B cell (primary cell): Measurements from ENCODE around the gene SORD. TPM values are rescaled to one million over a fixed set of nuclear protein-coding genes. Genes with fewer than 3 reads are reported as not detected.
A peak's percentile ranks its signal among the peaks of the same experiment; 100 is the strongest.
"Not testable (repeated sequence)": the region's sequence is repeated elsewhere in the genome, so short reads cannot be mapped to it uniquely, and the experiment has no call there.

ENCODE experiments used
- ATAC-seq: fragments of 200-7000 bp; cut with Tn5 transposase; one replicate; pipeline ENCODE4 v1.10.0; 2021; ENCODE audit warnings: low read depth, mild to moderate bottlenecking, moderate number of reproducible peaks, moderate library complexity
- CTCF ChIA-PET: fragments of 350-600 bp; sonication (Branson Sonifier 250); formaldehyde crosslinking; loops from one replicate; lab custom pipeline; 2021; ENCODE audit warnings: antibody characterized with exemption, inconsistent platforms; lab: Charles Lee
- POLR2A ChIA-PET: fragments of 350-600 bp; sonication (Branson Sonifier 250); formaldehyde crosslinking; loops from one replicate; lab custom pipeline; 2021; ENCODE audit warnings: antibody characterized with exemption; lab: Charles Lee
- DNase-seq: peaks from one replicate; pipeline ENCODE4 v3.0.0; 2013
- H2AFZ ChIP-seq: 2 replicates; pipeline ENCODE4 v1.6.1; 2012; ENCODE audit warnings: mild to moderate bottlenecking, low read depth, low read length; ENCODE audit not compliant: insufficient read depth, poor library complexity, severe bottlenecking
- H3K27ac ChIP-seq, 2 donors: 1 replicate in 1 of 2; 2 replicates in 1 of 2; pipeline ENCODE4 v1.5.1; 2012 to 2013; ENCODE audit warnings: low read length in 2 of 2, mild to moderate bottlenecking in 2 of 2, moderate library complexity in 1 of 2
- H3K27me3 ChIP-seq, 4 experiments: fragments of 200-600 bp in 1 of 4; sonication (generic) in 1 of 4; replicated peaks in 1 of 4; 1 replicate in 2 of 4; 2 replicates in 2 of 4; pipeline versions ENCODE4 v1.6.1 to v1.7.0; 2013 to 2016; ENCODE audit warnings: low read length in 3 of 4, mild to moderate bottlenecking in 2 of 4, mixed read lengths in 1 of 4, moderate library complexity in 1 of 4; ENCODE audit not compliant: insufficient read depth in 4 of 4, control insufficient read depth in 3 of 4; ENCODE audit errors: control extremely low read depth in 1 of 4
- H3K36me3 ChIP-seq, 2 experiments: replicated peaks in 1 of 2; 1 replicate in 1 of 2; 2 replicates in 1 of 2; pipeline versions ENCODE4 v1.6.1 to v1.7.1; 2013; ENCODE audit warnings: low read length in 1 of 2; ENCODE audit not compliant: insufficient read depth in 2 of 2, control insufficient read depth in 1 of 2; ENCODE audit errors: control extremely low read depth in 1 of 2, extremely low read depth in 1 of 2
- H3K4me1 ChIP-seq, 2 donors: fragments of 200-600 bp in 1 of 2; sonication (generic) in 1 of 2; 1 replicate in 1 of 2; 2 replicates in 1 of 2; pipeline versions ENCODE4 v1.5.1 to v1.6.1; 2013 to 2017; ENCODE audit warnings: low read length in 2 of 2; ENCODE audit not compliant: control insufficient read depth in 2 of 2, insufficient read depth in 2 of 2
- H3K4me2 ChIP-seq: replicated peaks from 2 replicates; pipeline ENCODE3; 2012; ENCODE audit warnings: mild to moderate bottlenecking, low read depth, low read length; ENCODE audit not compliant: poor library complexity, severe bottlenecking
- H3K4me3 ChIP-seq, 5 experiments: fragments of 200-600 bp in 1 of 5; sonication (generic) in 1 of 5; 1 replicate in 3 of 5; 2 replicates in 2 of 5; pipeline versions ENCODE4 v1.5.1 to v1.7.0; 2011 to 2016; ENCODE audit warnings: low read length in 4 of 5, mild to moderate bottlenecking in 4 of 5, low read depth in 2 of 5, control low read depth in 1 of 5, moderate library complexity in 1 of 5; ENCODE audit not compliant: insufficient read depth in 1 of 5; ENCODE audit errors: control extremely low read depth in 1 of 5, extremely low read depth in 1 of 5
- H3K79me2 ChIP-seq: fragments of 200-600 bp; sonication (generic); one replicate; pipeline ENCODE4 v1.6.0; 2016; ENCODE audit warnings: low read length; ENCODE audit not compliant: control insufficient read depth, insufficient read depth
- H3K9ac ChIP-seq: fragments of 200-600 bp; sonication (generic); 2 replicates; pipeline ENCODE4 v1.6.1; 2017; ENCODE audit warnings: mild to moderate bottlenecking, low read length, moderate library complexity
- H3K9me3 ChIP-seq, 3 donors: one replicate each; pipeline versions ENCODE4 v1.6.1 to v1.7.1; 2013; ENCODE audit warnings: low read length in 2 of 3; ENCODE audit not compliant: control insufficient read depth in 2 of 3, insufficient read depth in 1 of 3; ENCODE audit errors: control extremely low read depth in 1 of 3
- H4K20me1 ChIP-seq: 2 replicates; pipeline ENCODE4 v1.6.0; 2012; ENCODE audit warnings: mild to moderate bottlenecking, low read length; ENCODE audit not compliant: insufficient read depth, control insufficient read depth, poor library complexity, severe bottlenecking
- H3K27ac Mint-ChIP-seq: one replicate; pipeline ENCODE4 v1.8.0; 2021; ENCODE audit warnings: mixed read lengths
- H3K27me3 Mint-ChIP-seq: one replicate; pipeline ENCODE4 v1.8.0; 2021; ENCODE audit warnings: mixed read lengths
- H3K4me1 Mint-ChIP-seq: one replicate; pipeline ENCODE4 v1.8.0; 2021; ENCODE audit warnings: mixed read lengths
- H3K4me3 Mint-ChIP-seq: one replicate; pipeline ENCODE4 v1.8.0; 2021; ENCODE audit warnings: mixed read lengths
- H3K9me3 Mint-ChIP-seq: one replicate; pipeline ENCODE4 v1.8.0; 2022; ENCODE audit warnings: mixed read lengths; ENCODE audit not compliant: insufficient read depth
- CTCF ChIP-seq: fragments of 200-600 bp; IDR thresholded peaks from one replicate; pipeline ENCODE4 v1.8.0; 2022; ENCODE audit warnings: antibody characterized with exemption, mild to moderate bottlenecking
- EZH2 ChIP-seq: IDR thresholded peaks from 2 replicates; pipeline ENCODE4 v1.6.1; 2012; ENCODE audit warnings: borderline replicate concordance, low read depth, mild to moderate bottlenecking, moderate library complexity, low read length; ENCODE audit not compliant: insufficient read depth, poor library complexity, severe bottlenecking
- WGBS: methylation state at CpG from one replicate; pipeline ENCODE4 v1.1.5; 2013; ENCODE audit warnings: missing lambda C conversion rate; ENCODE audit not compliant: insufficient coverage; 5-methylcytosine and 5-hydroxymethylcytosine counted together
- intact Hi-C: fragments of 100-400 bp; cut with micrococcal nuclease; formaldehyde crosslinking; loops from one replicate; pipeline ENCODE4 v1.10.0; 2022
- polyA plus RNA-seq: library from polyadenylated mRNA; depleted of rRNA; stranded (reverse); fragments of >200 nt; gene quantifications from 2 replicates; pipeline ENCODE4 v1.2.3, GENCODE V29; 2012
- total RNA-seq, 2 donors: library from RNA; stranded (reverse); fragments of 120-200 nt in 1 of 2; gene quantifications; 1 replicate in 1 of 2; 2 replicates in 1 of 2; pipeline versions ENCODE4 v1.2.3 to v1.2.4, GENCODE V29; 2013 to 2022

SORD gene
- total and polyA plus RNA-seq, 2 donors (not counting 1 experiment from before 2014, with no cell fraction given) = 22.2 to 25.8 TPM

GRCh38 chr15:45027220-45027619 lies 4.2 kb downstream of the SORD start:
- Histone ChIP-seq H3K79me2 (peaks cover 16% of the 10 kb centered on the region), H3K9me3 (peaks cover 0 to 6% (median 0%) of the 10 kb centered on the region in 3 donors), H2AFZ (no peak overlapping the region), H3K4me3 (no peak overlapping the region), H3K36me3 (no peaks in the 10 kb centered on the region), H4K20me1 (no peaks in the 10 kb centered on the region), H3K4me1 (peaks cover 12 to 15% of the 10 kb centered on the region in 2 donors), H3K4me2 (no peak overlapping the region), H3K27me3 (no peaks in the 10 kb centered on the region), H3K27ac (no peak overlapping the region), H3K9ac (no peak overlapping the region)
- DNase-seq (no peak), ATAC-seq (no peak)
- H3K4me1 Mint-ChIP-seq = peaks cover 26% of the 10 kb centered on the region
- TF ChIP-seq EZH2 (no peak), CTCF (no peak)
- no peak overlapping the region for H3K4me3 Mint-ChIP-seq
- peak overlapping the region; percentile 15 for H3K27ac Mint-ChIP-seq
- H3K27me3 Mint-ChIP-seq = no peaks in the 10 kb centered on the region
- intact Hi-C loops = loop anchor here (5.0 to 10.0 kb wide), 2 partner anchors 165 to 378 kb away; a partner anchor contains a TSS
- ChIA-PET POLR2A (no interaction called here), CTCF (interaction anchor here (2.9 kb wide), 1 partner anchor 10 kb away, joined by 20 read pairs; no protein-coding TSS in a partner anchor)
- H3K9me3 Mint-ChIP-seq = no peaks in the 10 kb centered on the region
- 100% methylated on average over 1 of the region's 4 CpGs for whole genome bisulfite sequencing

- Histone ChIP-seq H3K4me1 (no peaks in the 10 kb centered on the region), H3K9me3 (peaks cover 0 to 6% (median 0%) of the 10 kb centered on the region in 3 donors), H3K79me2 (no peaks in the 10 kb centered on the region), H4K20me1 (no peaks in the 10 kb centered on the region), H2AFZ (no peak overlapping the region), H3K27me3 (no peaks in the 10 kb centered on the region), H3K4me3 (no peak overlapping the region), H3K4me2 (no peak overlapping the region), H3K27ac (no peak overlapping the region), H3K36me3 (no peaks in the 10 kb centered on the region), H3K9ac (no peak overlapping the region)
- ChIA-PET POLR2A (no interaction called here), CTCF (interaction anchor here (1.4 to 1.7 kb wide), 2 partner anchors 87 to 178 kb away, joined by 4 to 10 read pairs; no protein-coding TSS in a partner anchor)
- H3K4me3 Mint-ChIP-seq = no peak overlapping the region
- TF ChIP-seq CTCF (no peak), EZH2 (no peak)
- no peaks in the 10 kb centered on the region for H3K27me3 Mint-ChIP-seq
- intact Hi-C loops = no loop called here
- peaks cover 8% of the 10 kb centered on the region for H3K4me1 Mint-ChIP-seq
- no peak for ATAC-seq
- H3K9me3 Mint-ChIP-seq = no peaks in the 10 kb centered on the region
- DNase-seq = no peak
- H3K27ac Mint-ChIP-seq = no peak overlapping the region
- WGBS = 80% methylated on average over 1 of the region's 3 CpGs
These were observed 7.7 kb downstream of the SORD start for GRCh38 chr15:45030743-45031142.

- DNase-seq, H3K27me3 ChIP-seq, H3K9ac ChIP-seq, POLR2A ChIA-PET, H3K27me3 Mint-ChIP-seq, H3K9me3 ChIP-seq, H3K27ac Mint-ChIP-seq, H3K9me3 Mint-ChIP-seq, H3K27ac ChIP-seq, H4K20me1 ChIP-seq, H3K4me1 ChIP-seq, H3K36me3 ChIP-seq, H3K4me2 ChIP-seq, H3K4me3 Mint-ChIP-seq, H3K79me2 ChIP-seq, H3K4me3 ChIP-seq, ATAC-seq, H2AFZ ChIP-seq, intact Hi-C loops: not testable (repeated sequence)
- no CpG with 5 or more reads among the region's 4 CpGs for WGBS
- peaks cover 11% of the 10 kb centered on the region for H3K4me1 Mint-ChIP-seq
- CTCF ChIA-PET = interaction anchor here (1.4 to 1.7 kb wide), 2 partner anchors 87 to 179 kb away, joined by 4 to 10 read pairs; no protein-coding TSS in a partner anchor
These were observed 8.6 kb downstream of the SORD start for GRCh38 chr15:45031522-45032028.
